ENCODE data around the gene MYO9A. TPM values are rescaled to one million over a fixed set of nuclear protein-coding genes. Genes with fewer than 3 reads are reported as not detected.
"Not testable (repeated sequence)": the region's sequence is repeated elsewhere in the genome, so short reads cannot be mapped to it uniquely, and the experiment has no call there.

The MYO9A gene
- total RNA-seq, 1 donor from 2014 or later = 39.2 TPM

DNA sequence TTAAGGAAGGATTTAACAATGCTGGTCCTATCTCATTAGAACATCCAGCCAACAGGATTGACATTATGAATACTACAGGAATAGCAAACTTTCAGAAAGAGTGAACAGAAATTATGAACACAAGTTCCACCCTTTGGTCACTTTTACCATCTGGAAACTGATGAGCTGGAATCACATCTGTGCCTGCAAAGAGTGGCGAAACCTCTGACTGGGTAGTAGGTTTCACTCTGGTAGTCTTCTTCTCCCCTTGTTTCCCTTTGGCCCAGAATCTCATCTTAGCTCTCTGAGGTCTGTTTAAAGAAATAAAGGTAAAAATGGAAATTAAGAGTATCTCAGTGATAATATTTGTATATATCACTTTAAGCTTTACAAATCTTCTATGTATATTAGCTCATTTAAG is 234.5 kb downstream of the MYO9A start:
- no peak overlapping the region for H3K4me3 Mint-ChIP-seq (ENCODE audit: unreplicated experiment)
- no peak for DNase-seq (ENCODE audit: low spot score)
- no peaks in the 10 kb centered on the region for H3K9me3 Mint-ChIP-seq (ENCODE audit: unreplicated experiment)
- TF ChIP-seq, protein P1, sequence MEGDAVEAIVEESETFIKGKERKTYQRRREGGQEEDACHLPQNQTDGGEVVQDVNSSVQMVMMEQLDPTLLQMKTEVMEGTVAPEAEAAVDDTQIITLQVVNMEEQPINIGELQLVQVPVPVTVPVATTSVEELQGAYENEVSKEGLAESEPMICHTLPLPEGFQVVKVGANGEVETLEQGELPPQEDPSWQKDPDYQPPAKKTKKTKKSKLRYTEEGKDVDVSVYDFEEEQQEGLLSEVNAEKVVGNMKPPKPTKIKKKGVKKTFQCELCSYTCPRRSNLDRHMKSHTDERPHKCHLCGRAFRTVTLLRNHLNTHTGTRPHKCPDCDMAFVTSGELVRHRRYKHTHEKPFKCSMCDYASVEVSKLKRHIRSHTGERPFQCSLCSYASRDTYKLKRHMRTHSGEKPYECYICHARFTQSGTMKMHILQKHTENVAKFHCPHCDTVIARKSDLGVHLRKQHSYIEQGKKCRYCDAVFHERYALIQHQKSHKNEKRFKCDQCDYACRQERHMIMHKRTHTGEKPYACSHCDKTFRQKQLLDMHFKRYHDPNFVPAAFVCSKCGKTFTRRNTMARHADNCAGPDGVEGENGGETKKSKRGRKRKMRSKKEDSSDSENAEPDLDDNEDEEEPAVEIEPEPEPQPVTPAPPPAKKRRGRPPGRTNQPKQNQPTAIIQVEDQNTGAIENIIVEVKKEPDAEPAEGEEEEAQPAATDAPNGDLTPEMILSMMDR (IDR thresholded peaks at IDR 0.05; ENCODE audit: unreplicated experiment) = no peak
- H3K36me3 Mint-ChIP-seq (ENCODE audit: low read depth, unreplicated experiment) = peaks cover 8% of the 10 kb centered on the region
- no peaks in the 10 kb centered on the region for H3K4me1 Mint-ChIP-seq (ENCODE audit: unreplicated experiment)
- H3K27me3 Mint-ChIP-seq (ENCODE audit: unreplicated experiment) = no peaks in the 10 kb centered on the region
- H3K27ac Mint-ChIP-seq (ENCODE audit: unreplicated experiment) = no peak overlapping the region

DNA sequence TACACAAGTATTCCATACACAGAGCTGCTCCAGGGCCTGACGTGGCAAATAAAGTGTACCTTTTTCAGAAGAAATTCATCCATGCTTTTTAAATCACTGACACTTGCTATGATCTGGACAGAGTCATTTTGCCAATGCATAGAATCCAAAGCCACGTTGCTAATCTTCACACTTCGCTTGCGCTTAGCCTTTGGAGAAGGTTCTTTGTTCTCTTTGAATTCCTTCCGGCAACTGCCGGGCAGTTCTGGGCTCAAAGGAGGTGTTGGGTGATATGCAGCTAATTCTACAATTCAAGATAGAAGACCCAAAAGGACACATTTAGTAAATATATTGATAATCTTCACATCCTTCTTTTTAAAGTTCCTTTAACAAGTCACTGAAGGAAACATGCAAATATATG is 237.7 kb downstream of the MYO9A start:
- Mint-ChIP-seq H3K27ac (ENCODE audit: unreplicated experiment) (no peak overlapping the region), H3K36me3 (ENCODE audit: low read depth, unreplicated experiment) (peaks cover 8% of the 10 kb centered on the region), H3K9me3 (ENCODE audit: unreplicated experiment) (no peaks in the 10 kb centered on the region), H3K27me3 (ENCODE audit: unreplicated experiment) (no peaks in the 10 kb centered on the region), H3K4me1 (ENCODE audit: unreplicated experiment) (no peaks in the 10 kb centered on the region), H3K4me3 (ENCODE audit: unreplicated experiment) (no peak overlapping the region)
- DNase-seq (ENCODE audit: low spot score) = no peak
- TF ChIP-seq, protein P1 (IDR thresholded peaks at IDR 0.05; ENCODE audit: unreplicated experiment) = no peak

DNA sequence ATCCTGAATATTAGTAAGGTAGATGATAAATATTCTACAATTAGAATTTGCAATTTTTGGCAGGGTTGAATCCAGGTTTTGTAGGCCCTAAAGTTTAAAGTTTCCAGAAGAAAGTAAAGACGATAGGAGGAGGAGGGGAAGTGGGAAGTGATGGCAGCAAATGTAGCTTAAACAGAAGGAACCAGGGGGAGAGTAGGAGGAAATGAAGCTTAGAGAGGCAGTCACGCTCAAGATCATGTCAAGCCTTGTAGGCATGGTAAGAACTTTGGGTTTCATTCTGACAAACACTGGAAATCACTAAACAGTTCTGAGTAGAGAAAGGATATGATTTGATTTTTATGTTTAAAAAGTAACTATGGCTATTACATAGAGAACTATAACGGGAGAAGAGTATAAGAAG is 243.7 kb downstream of the MYO9A start:
- no peak overlapping the region for H3K4me3 Mint-ChIP-seq (ENCODE audit: unreplicated experiment)
- no peak overlapping the region for H3K27ac Mint-ChIP-seq (ENCODE audit: unreplicated experiment)
- TF ChIP-seq, protein P1 (IDR thresholded peaks at IDR 0.05; ENCODE audit: unreplicated experiment) = no peak
- H3K27me3 Mint-ChIP-seq (ENCODE audit: unreplicated experiment) = peaks cover 3% of the 10 kb centered on the region
- DNase-seq (ENCODE audit: low spot score) = no peak
- H3K9me3 Mint-ChIP-seq (ENCODE audit: unreplicated experiment) = no peaks in the 10 kb centered on the region
- H3K36me3 Mint-ChIP-seq (ENCODE audit: low read depth, unreplicated experiment) = no peaks in the 10 kb centered on the region
- no peaks in the 10 kb centered on the region for H3K4me1 Mint-ChIP-seq (ENCODE audit: unreplicated experiment)

DNA sequence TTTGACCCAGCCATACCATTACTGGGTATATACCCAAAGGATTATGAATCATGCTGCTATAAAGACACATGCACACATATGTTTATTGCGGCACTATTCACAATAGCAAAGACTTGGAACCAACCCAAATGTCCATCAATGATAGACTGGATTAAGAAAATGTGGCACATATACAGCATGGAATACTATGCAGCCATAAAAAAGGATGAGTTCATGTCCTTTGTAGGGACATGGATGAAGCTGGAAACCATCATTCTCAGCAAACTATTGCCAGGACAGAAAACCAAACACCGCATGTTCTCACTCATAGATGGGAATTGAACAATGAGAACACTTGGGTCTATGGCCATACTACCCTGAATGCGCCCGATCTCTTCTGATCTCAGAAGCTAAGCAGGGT is 259.7 kb downstream of the MYO9A start:
- H3K4me1 Mint-ChIP-seq (ENCODE audit: unreplicated experiment); H3K27ac Mint-ChIP-seq (ENCODE audit: unreplicated experiment); H3K27me3 Mint-ChIP-seq (ENCODE audit: unreplicated experiment); H3K4me3 Mint-ChIP-seq (ENCODE audit: unreplicated experiment); H3K36me3 Mint-ChIP-seq (ENCODE audit: low read depth, unreplicated experiment); H3K9me3 Mint-ChIP-seq (ENCODE audit: unreplicated experiment); DNase-seq (ENCODE audit: low spot score): not testable (repeated sequence)

DNA sequence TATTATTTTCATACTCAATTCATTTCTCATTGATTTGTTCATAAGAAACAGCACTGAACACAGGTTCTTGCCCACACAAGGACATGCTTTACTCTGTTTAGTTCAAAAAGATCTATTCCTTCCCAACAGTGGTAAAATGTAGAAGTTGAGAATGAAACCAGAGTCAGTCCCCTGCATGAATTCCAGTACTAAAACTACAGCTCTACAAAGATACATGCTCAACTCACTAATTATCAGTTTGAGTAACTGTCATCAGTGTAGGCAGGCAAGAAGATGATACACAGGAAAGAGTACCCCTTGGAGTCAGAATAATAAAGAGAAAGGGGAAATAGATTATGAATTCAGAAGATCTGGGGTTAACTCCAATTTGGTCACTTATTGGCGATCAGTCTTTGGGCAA is 264.4 kb downstream of the MYO9A start:
- H3K36me3 Mint-ChIP-seq (ENCODE audit: low read depth, unreplicated experiment) = no peaks in the 10 kb centered on the region
- no peak overlapping the region for H3K4me3 Mint-ChIP-seq (ENCODE audit: unreplicated experiment)

More for the DNA sequence above, 264.4 kb downstream of the MYO9A start:
- Mint-ChIP-seq H3K9me3 (ENCODE audit: unreplicated experiment) (no peaks in the 10 kb centered on the region), H3K27ac (ENCODE audit: unreplicated experiment) (no peak overlapping the region), H3K4me1 (ENCODE audit: unreplicated experiment) (no peaks in the 10 kb centered on the region), H3K27me3 (ENCODE audit: unreplicated experiment) (no peaks in the 10 kb centered on the region)
- no peak for DNase-seq (ENCODE audit: low spot score)
- TF ChIP-seq, protein P1 (IDR thresholded peaks at IDR 0.05; ENCODE audit: unreplicated experiment) = no peak

Measured in endothelial cell (in vitro differentiated cells).